ENCODE measurements around the gene KCNK5.

KCNK5 gene

GRCh38 chr6:39215640-39216158 is 13.6 kb downstream of the KCNK5 start:
- DNase-seq (ENCODE audit: low read depth in 2 of 2): no peak

GRCh38 chr6:39214846-39215639 is 14.2 kb downstream of the KCNK5 start:
- no peak for DNase-seq (ENCODE audit: low read depth in 2 of 2)

- DNase-seq (ENCODE audit: low read depth in 2 of 2): no peak
Observed at GRCh38 chr6:39214120-39214813, 15.0 kb downstream of the KCNK5 start.

GRCh38 chr6:39213195-39213920 is 15.9 kb downstream of the KCNK5 start:
- no peak for DNase-seq (ENCODE audit: low read depth in 2 of 2)

- DNase-seq (ENCODE audit: low read depth in 2 of 2): no peak
Observed at GRCh38 chr6:39211183-39211582, 18.1 kb downstream of the KCNK5 start.

GRCh38 chr6:39210450-39210849 is 18.8 kb downstream of the KCNK5 start:
- no peak for DNase-seq (ENCODE audit: low read depth in 2 of 2)

GRCh38 chr6:39209911-39210310 is 19.4 kb downstream of the KCNK5 start:
- no peak for DNase-seq (ENCODE audit: low read depth in 2 of 2)

- no peak for DNase-seq (ENCODE audit: low read depth in 2 of 2)
Observed at GRCh38 chr6:39209360-39209811, 19.9 kb downstream of the KCNK5 start.

- no peak for DNase-seq (ENCODE audit: low read depth in 2 of 2)
Observed at GRCh38 chr6:39208223-39208739, 21.0 kb downstream of the KCNK5 start.

GRCh38 chr6:39207416-39208222 is 21.7 kb downstream of the KCNK5 start:
- DNase-seq (ENCODE audit: low read depth in 2 of 2): no peak

GRCh38 chr6:39206250-39206721 is 23.0 kb downstream of the KCNK5 start:
- no peak for DNase-seq (ENCODE audit: low read depth in 2 of 2)

GRCh38 chr6:39204646-39205244 is 24.5 kb downstream of the KCNK5 start:
- DNase-seq (ENCODE audit: low read depth in 2 of 2): no peak

GRCh38 chr6:39204160-39204495 is 25.1 kb downstream of the KCNK5 start:
- DNase-seq (ENCODE audit: low read depth in 2 of 2): no peak

GRCh38 chr6:39203436-39204159 is 25.7 kb downstream of the KCNK5 start:
- no peak for DNase-seq (ENCODE audit: low read depth in 2 of 2)

GRCh38 chr6:39202166-39202565 is 27.1 kb downstream of the KCNK5 start:
- DNase-seq (ENCODE audit: low read depth in 2 of 2): no peak

GRCh38 chr6:39200498-39201020 is 28.7 kb downstream of the KCNK5 start:
- no peak for DNase-seq (ENCODE audit: low read depth in 2 of 2)

GRCh38 chr6:39199976-39200375 is 29.3 kb downstream of the KCNK5 start:
- no peak for DNase-seq (ENCODE audit: low read depth in 2 of 2)

- no peak for DNase-seq (ENCODE audit: low read depth in 2 of 2)
Observed at GRCh38 chr6:39199231-39199940, 29.9 kb downstream of the KCNK5 start.

GRCh38 chr6:39198528-39198927 is 30.7 kb downstream of the KCNK5 start:
- DNase-seq (ENCODE audit: low read depth in 2 of 2): no peak

Data from stimulated activated CD4-positive, alpha-beta T cell treated with anti-CD3 and anti-CD28 coated beads, Interleukin-15, amount 100 ng/mL, for 48 hours (primary cell).